HT-29 (cell line): Measurements from ENCODE around the gene ITM2B. TPM values are rescaled to one million over a fixed set of nuclear protein-coding genes. Genes with fewer than 3 reads are reported as not detected.

ENCODE experiments used
- DNase-seq: peaks from one replicate; pipeline ENCODE4 v3.0.0-alpha.2; 2015; ENCODE audit warnings: low spot score
- total RNA-seq: library from RNA; depleted of rRNA; stranded (reverse); fragments of >200 nt; shearing (Covaris generic); gene quantifications from 2 replicates; pipeline ENCODE4 v1.2.3, GENCODE V29; 2014; rRNA removed

The ITM2B gene
- total RNA-seq, 1 experiment from 2014 or later = 175 TPM

- DNase-seq = peak; percentile 74
These were observed 71.3 kb downstream of the ITM2B start for GRCh38 chr13:48304143-48304876.

- no peak for DNase-seq
These were observed 78.2 kb downstream of the ITM2B start for GRCh38 chr13:48311223-48311622.

GRCh38 chr13:48315969-48316650 lies 83.1 kb downstream of the ITM2B start:
- no peak for DNase-seq

- no peak for DNase-seq
These were observed 84.0 kb downstream of the ITM2B start for GRCh38 chr13:48316826-48317510.

- no peak for DNase-seq
These were observed 84.7 kb downstream of the ITM2B start for GRCh38 chr13:48317511-48318376.

- DNase-seq = no peak
These were observed 85.4 kb downstream of the ITM2B start for GRCh38 chr13:48318377-48318811.

GRCh38 chr13:48318821-48319511 lies 86.0 kb downstream of the ITM2B start:
- no peak for DNase-seq

Other genes with a start within 250 kb of the ITM2B start
- gene SUCLA2, start 231.9 kb upstream of the ITM2B start, total RNA-seq = 33.1 and 35.5 TPM in 2 replicates
- 24.7 and 28.0 TPM in 2 replicates for gene NUDT15, start 195.5 kb upstream of the ITM2B start, total RNA-seq
- gene MED4, start 138.1 kb upstream of the ITM2B start, total RNA-seq = 25.4 and 25.7 TPM in 2 replicates
- gene RB1, start 70.5 kb downstream of the ITM2B start, total RNA-seq = 18.1 and 21.3 TPM in 2 replicates
- gene LPAR6, start 179.9 kb downstream of the ITM2B start, total RNA-seq = 3.4 and 4.8 TPM in 2 replicates